Skeletal muscle cell (primary cell): ENCODE data around the gene PCDHGA12.
"Not testable (repeated sequence)": the region's sequence is repeated elsewhere in the genome, so short reads cannot be mapped to it uniquely, and the experiment has no call there.

Experiments
- DNase-seq: peaks from one replicate; pipeline ENCODE4 v3.0.0-alpha.2; 2010; ENCODE audit warnings: low read depth
- H3K4me3 ChIP-seq: 2 replicates; pipeline ENCODE4 v1.5.1; 2011; ENCODE audit warnings: low read depth, mild to moderate bottlenecking, control low read depth, low read length, moderate library complexity

The PCDHGA12 gene

DNA sequence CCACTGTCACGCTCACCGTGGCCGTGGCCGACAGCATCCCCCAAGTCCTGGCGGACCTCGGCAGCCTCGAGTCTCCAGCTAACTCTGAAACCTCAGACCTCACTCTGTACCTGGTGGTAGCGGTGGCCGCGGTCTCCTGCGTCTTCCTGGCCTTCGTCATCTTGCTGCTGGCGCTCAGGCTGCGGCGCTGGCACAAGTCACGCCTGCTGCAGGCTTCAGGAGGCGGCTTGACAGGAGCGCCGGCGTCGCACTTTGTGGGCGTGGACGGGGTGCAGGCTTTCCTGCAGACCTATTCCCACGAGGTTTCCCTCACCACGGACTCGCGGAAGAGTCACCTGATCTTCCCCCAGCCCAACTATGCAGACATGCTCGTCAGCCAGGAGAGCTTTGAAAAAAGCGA lies 2.4 kb downstream of the PCDHGA12 start:
- not testable (repeated sequence) for H3K4me3 ChIP-seq, DNase-seq

DNA sequence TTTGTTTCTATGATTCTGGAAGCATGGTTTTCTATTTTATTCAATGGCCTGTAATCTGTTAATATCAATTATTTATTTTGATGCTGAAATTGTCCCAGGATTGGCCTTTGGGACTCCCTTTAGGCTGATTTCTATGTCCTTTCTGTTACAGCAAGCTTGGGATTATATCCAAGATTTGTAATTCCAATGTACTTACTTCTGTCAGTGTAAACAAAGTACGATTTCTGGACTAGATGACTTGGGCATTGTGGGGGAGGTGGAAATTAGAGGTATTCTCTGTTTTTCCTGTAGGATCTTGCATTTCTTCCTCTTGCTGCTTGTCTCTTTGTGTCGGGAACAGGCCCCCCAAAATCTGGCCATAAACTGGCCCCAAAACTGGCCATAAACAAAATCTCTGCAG lies 3.7 kb downstream of the PCDHGA12 start:
- no peak overlapping the region for H3K4me3 ChIP-seq
- DNase-seq, result no peak

DNA sequence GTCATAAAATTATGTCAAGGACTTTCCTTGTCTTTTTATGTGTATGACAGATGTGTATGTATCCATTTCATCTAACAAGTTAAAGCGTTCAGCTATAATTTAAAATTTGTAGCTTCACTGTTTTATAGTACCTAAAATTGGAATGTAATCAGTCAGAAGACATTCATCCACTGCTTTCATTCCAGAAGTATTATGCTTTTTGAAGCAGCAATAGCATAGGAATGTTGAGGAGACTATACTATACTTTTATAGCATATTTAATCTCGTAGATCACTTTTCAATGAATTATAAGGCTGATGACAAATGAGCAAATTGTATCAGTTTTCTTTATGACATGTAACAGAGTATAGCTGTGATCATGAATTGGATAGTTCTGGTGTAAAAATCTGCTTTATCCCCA lies 6.9 kb downstream of the PCDHGA12 start:
- no peak overlapping the region for H3K4me3 ChIP-seq
- no peak for DNase-seq

DNA sequence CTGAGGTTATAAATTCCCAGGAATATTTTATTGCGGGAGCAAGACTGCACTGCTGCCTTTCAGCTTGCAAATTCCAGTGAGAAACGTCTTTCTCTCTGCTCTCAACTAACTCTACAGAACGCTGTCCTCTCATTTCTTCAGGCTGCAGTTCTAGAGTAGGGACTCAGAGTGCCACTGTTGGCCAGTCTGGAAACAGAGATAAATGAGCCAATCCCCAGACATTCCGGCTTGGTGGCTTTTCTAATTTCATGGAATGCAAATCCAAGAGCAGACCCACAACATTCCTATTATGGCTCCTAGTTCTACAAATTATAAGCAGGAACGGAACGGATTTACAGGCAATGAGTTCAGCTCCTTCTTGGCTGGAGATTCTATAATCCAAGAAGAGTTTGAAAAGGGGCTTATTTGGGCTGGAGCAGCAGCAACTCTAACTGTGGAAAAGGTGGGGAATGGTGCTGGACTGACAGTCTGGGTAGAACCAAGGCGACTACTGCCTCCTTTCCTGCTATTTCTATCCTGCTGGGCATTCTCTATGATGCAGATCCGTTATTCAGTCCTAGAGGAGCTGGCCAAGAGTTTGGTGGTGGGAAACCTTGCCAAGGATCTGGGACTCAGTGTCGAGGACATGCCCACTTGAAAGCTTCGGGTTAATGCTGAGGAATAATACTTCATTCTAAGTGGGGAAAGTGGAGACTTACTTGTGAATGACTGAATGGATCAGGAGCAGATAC lies 9.3 kb downstream of the PCDHGA12 start:
- DNase-seq, result no peak
- no peak overlapping the region for H3K4me3 ChIP-seq

DNA sequence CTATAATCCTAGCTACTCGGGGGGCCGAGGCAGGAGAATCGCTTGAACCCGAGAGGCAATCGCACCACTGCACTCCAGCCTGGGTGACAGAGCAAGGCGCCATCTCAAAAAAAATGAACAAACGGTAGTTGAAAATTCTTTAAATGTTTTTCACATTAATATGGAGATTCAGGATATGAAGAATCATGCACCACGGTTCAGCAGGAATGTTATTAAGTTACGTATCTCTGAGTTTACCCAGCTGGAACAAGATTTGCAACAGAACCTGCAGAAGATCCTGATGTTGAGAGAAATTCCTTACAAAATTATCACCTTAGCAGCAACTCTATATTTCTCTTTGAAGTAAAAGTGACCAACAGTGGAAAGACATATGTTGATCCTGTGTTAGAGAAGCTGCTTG lies 10.0 kb downstream of the PCDHGA12 start:
- no peak for DNase-seq
- no peak overlapping the region for H3K4me3 ChIP-seq

DNA sequence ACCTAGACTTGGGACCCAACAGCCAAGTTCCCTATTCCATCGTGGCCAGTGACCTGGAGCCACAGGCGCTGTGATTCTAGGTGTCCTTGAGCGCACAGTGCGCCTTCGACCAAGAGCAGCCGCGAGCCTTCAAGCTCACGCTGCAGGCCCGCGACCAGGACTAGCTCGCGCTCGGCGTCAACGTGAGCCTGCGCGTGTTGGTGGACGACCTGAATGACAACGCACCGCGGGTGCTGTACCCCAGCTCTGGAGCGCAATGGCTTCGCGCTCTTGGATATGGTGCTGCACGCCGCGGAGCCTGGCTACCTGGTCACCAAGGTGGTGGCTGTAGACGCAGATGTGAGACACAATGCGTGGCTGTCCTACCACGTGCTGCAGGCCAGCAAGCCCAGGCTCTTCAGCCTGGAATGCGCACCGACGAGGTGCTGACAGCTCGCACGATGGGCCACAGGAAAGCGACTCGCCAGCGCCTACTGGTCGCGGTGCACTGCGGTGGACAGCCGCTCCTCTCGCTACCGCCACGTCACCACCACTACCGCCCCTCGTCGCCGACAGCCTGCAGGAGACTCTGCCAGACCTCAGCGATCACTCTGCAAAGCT lies 11.4 kb downstream of the PCDHGA12 start:
- DNase-seq, result no peak
- H3K4me3 ChIP-seq, result no peak overlapping the region

DNA sequence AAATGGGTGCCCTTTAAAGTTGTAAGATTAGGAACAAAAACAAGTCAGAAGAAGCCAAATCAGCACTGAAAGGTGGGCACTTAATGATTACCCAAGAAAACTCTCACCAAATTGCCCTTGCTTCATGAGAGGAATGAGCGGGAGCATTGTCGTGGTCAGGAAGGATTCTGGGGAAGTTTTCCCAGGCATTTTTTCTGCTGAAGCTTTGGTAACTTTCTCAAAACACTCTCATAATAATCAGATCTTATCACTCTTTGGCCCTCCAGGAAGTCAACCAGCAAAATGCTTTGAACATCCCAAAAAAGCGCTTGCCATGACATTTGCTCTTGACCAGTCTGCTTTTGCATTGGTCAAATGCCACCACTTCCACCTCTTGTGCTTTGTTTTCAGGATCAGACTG lies 35.0 kb downstream of the PCDHGA12 start:
- no peak for DNase-seq
- no peak overlapping the region for H3K4me3 ChIP-seq

DNA sequence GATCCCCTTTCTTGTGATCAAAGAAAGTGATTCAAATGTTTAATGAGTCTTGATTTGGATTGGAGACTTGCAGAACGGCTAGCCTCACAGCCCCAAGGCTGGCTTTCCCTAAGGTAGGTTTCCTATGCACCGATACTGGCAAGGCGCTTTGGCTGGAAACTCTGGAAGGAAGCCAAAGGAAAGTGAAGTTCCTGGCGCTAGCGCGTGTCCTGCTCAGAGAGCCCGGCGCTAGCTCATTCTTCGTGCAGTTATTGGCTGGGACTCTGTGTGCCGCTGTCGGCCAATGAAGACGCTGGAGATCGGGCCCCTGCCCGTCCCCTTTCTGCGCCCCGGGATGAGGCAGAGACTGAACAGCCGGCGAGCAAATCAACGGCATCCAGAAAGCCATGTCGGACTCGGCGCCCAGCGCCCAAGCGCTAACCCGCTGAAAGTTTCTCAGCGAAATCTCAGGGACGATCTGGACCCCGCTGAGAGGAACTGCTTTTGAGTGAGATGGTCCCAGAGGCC lies 45.4 kb downstream of the PCDHGA12 start, which contains the start of gene PCDHGC3:
Gene PCDHGC3, plus strand, starts transcription at position 342 of the 507 bp plus-strand sequence. Its CDS starts 151 bp downstream, at position 493.
- peak; percentile 90 for DNase-seq
- peak within 1 kb of the TSS; percentile 73 for H3K4me3 ChIP-seq

DNA sequence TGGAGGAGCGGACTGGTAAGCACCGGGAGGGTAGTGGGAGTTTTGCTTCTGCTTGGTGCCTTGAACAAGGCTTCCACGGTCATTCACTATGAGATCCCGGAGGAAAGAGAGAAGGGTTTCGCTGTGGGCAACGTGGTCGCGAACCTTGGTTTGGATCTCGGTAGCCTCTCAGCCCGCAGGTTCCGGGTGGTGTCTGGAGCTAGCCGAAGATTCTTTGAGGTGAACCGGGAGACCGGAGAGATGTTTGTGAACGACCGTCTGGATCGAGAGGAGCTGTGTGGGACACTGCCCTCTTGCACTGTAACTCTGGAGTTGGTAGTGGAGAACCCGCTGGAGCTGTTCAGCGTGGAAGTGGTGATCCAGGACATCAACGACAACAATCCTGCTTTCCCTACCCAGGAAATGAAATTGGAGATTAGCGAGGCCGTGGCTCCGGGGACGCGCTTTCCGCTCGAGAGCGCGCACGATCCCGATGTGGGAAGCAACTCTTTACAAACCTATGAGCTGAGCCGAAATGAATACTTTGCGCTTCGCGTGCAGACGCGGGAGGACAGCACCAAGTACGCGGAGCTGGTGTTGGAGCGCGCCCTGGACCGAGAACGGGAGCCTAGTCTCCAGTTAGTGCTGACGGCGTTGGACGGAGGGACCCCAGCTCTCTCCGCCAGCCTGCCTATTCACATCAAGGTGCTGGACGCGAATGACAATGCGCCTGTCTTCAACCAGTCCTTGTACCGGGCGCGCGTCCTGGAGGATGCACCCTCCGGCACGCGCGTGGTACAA lies 46.0 kb downstream of the PCDHGA12 start:
- H3K4me3 ChIP-seq, result peak overlapping the region; percentile 73
- DNase-seq, result peak; percentile 52

DNA sequence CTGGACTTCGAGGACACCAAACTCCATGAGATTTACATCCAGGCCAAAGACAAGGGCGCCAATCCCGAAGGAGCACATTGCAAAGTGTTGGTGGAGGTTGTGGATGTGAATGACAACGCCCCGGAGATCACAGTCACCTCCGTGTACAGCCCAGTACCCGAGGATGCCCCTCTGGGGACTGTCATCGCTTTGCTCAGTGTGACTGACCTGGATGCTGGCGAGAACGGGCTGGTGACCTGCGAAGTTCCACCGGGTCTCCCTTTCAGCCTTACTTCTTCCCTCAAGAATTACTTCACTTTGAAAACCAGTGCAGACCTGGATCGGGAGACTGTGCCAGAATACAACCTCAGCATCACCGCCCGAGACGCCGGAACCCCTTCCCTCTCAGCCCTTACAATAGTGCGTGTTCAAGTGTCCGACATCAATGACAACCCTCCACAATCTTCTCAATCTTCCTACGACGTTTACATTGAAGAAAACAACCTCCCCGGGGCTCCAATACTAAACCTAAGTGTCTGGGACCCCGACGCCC lies 46.8 kb downstream of the PCDHGA12 start:
- peak overlapping the region; percentile 73 for H3K4me3 ChIP-seq
- no peak for DNase-seq

DNA sequence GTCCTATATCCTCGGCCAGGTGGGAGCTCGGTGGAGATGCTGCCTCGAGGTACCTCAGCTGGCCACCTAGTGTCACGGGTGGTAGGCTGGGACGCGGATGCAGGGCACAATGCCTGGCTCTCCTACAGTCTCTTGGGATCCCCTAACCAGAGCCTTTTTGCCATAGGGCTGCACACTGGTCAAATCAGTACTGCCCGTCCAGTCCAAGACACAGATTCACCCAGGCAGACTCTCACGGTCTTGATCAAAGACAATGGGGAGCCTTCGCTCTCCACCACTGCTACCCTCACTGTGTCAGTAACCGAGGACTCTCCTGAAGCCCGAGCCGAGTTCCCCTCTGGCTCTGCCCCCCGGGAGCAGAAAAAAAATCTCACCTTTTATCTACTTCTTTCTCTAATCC lies 47.5 kb downstream of the PCDHGA12 start:
- DNase-seq, result no peak
- peak overlapping the region; percentile 73 for H3K4me3 ChIP-seq

DNA sequence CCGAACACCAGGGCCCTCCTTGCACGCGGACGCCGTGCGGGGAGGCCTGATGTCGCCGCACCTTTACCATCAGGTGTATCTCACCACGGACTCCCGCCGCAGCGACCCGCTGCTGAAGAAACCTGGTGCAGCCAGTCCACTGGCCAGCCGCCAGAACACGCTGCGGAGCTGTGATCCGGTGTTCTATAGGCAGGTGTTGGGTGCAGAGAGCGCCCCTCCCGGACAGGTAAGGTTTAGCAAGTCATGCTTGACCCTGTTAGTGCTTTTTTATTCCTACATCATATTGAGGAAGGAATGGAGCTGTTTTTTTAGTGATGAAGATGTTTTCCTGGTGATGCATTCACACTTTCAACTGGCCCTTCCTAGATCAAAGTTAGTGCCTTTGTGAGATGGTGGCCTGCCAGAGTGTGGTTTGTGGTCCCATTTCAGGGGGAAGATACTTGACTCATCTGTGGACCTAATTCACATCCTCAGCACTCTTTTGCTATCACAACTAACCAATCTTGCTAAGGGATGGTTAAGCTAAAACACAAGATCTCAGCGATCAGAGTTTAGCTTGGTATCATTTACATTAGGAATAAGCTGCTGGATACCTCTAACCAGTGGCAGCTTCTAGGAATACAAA lies 48.1 kb downstream of the PCDHGA12 start:
- peak overlapping the region; percentile 73 for H3K4me3 ChIP-seq
- DNase-seq, result no peak

DNA sequence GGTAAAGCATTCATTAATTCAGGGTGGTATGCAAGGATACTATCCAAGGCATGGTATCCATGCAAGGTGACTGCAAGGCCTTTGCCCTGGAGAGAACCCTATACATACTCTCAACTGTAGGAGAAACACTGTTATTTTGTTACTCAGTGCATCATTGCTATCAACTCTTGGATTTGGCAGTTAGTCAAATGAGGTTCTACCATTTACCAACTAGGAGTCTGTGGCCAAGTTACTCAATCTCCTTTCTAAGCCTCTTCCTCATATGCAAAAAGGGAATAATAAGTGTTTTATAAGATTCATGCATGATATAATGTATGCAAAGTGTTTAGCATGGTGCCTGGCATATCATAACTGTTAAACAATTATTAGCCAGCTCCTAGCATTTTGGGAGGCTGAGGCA lies 49.5 kb downstream of the PCDHGA12 start:
- DNase-seq, result no peak
- peak overlapping the region; percentile 9 for H3K4me3 ChIP-seq
